Neutrophil (primary cell): ENCODE measurements around the gene A1BG.

Source experiments
- H3K27ac ChIP-seq: fragments of 200-600 bp; sonication (generic); 2 replicates; pipeline ENCODE4 v1.5.1; 2016; ENCODE audit warnings: mild to moderate bottlenecking, moderate library complexity
- H3K27me3 ChIP-seq: fragments of 200-600 bp; sonication (generic); 2 replicates; pipeline ENCODE4 v1.6.0; 2016; ENCODE audit warnings: mild to moderate bottlenecking
- H3K36me3 ChIP-seq: fragments of 200-600 bp; sonication (generic); 2 replicates; pipeline ENCODE4 v1.5.1; 2017
- H3K4me1 ChIP-seq, 2 experiments: fragments of 200-600 bp in 1 of 2; sonication (generic) in 1 of 2; 1 replicate in 1 of 2; 2 replicates in 1 of 2; pipeline versions ENCODE4 v1.5.1 to v1.6.1; 2013 to 2016; ENCODE audit warnings: low read depth in 1 of 2, low read length in 1 of 2, mild to moderate bottlenecking in 1 of 2, moderate library complexity in 1 of 2; ENCODE audit not compliant: control insufficient read depth in 1 of 2, insufficient read depth in 1 of 2
- H3K4me3 ChIP-seq, 2 experiments: fragments of 200-600 bp in 1 of 2; sonication (generic) in 1 of 2; 1 replicate in 1 of 2; 2 replicates in 1 of 2; pipeline ENCODE4 v1.5.1; 2013 to 2016; ENCODE audit warnings: low read depth in 1 of 2, low read length in 1 of 2, mild to moderate bottlenecking in 1 of 2, moderate library complexity in 1 of 2
- H3K9me3 ChIP-seq: fragments of 200-600 bp; sonication (generic); 2 replicates; pipeline ENCODE4 v1.5.1; 2016
- CTCF ChIP-seq: fragments of 200-600 bp; sonication (generic); IDR thresholded peaks from 2 replicates; pipeline ENCODE4 v1.5.1; 2016; ENCODE audit warnings: antibody characterized with exemption

Gene A1BG

GRCh38 chr19:58352760-58353671 is at the start of gene A1BG:
Gene A1BG (minus strand): TSS chr19:58353492. CDS start chr19:58353437, 55 bp downstream.
- Histone ChIP-seq H3K27ac (no peak within 1 kb of the TSS), H3K4me1 (peaks cover 16% of the 10 kb centered on the region in 2 experiments), H3K4me3 (no peak within 1 kb of the TSS), H3K9me3 (no peaks in the 10 kb centered on the region), H3K36me3 (no peaks in the 10 kb centered on the region), H3K27me3 (peaks cover 73% of the 10 kb centered on the region)
- no peak for TF ChIP-seq CTCF

GRCh38 chr19:58401840-58402421 is 48.6 kb upstream of the A1BG start:
- Histone ChIP-seq H3K36me3 (no peaks in the 10 kb centered on the region), H3K27ac (no peak overlapping the region), H3K27me3 (peaks cover 30% of the 10 kb centered on the region), H3K9me3 (no peaks in the 10 kb centered on the region), H3K4me3 (peak overlapping the region; percentile 59 to 64), H3K4me1 (peaks cover 5 to 10% of the 10 kb centered on the region in 2 experiments)
- no peak for TF ChIP-seq CTCF

- no peaks in the 10 kb centered on the region for H3K9me3 ChIP-seq
These were observed 47.9 kb upstream of the A1BG start for GRCh38 chr19:58400916-58401839.

GRCh38 chr19:58400316-58400915 is 47.1 kb upstream of the A1BG start:
- H3K36me3 ChIP-seq, result no peaks in the 10 kb centered on the region
- peak overlapping the region in 1 of 2 experiments; percentile 64 for H3K4me3 ChIP-seq
- peak overlapping the region; percentile 26 for H3K27ac ChIP-seq
- TF ChIP-seq CTCF, result no peak
- peaks cover 5 to 14% of the 10 kb centered on the region in 2 experiments for H3K4me1 ChIP-seq
- H3K27me3 ChIP-seq, result peaks cover 45% of the 10 kb centered on the region
- H3K9me3 ChIP-seq, result no peaks in the 10 kb centered on the region

More at GRCh38 chr19:58400916-58401839, 47.9 kb upstream of the A1BG start:
- H3K27ac ChIP-seq, result peak overlapping the region; percentile 26
- peak; percentile 17 for TF ChIP-seq CTCF
- H3K36me3 ChIP-seq, result no peaks in the 10 kb centered on the region
- H3K4me3 ChIP-seq, result peak overlapping the region; percentile 59 to 64
- peaks cover 5 to 14% of the 10 kb centered on the region in 2 experiments for H3K4me1 ChIP-seq
- peaks cover 37% of the 10 kb centered on the region for H3K27me3 ChIP-seq

GRCh38 chr19:58399903-58400302 is 46.6 kb upstream of the A1BG start:
- peaks cover 5 to 14% of the 10 kb centered on the region in 2 experiments for H3K4me1 ChIP-seq
- H3K9me3 ChIP-seq, result no peaks in the 10 kb centered on the region
- no peak for TF ChIP-seq CTCF
- H3K27me3 ChIP-seq, result peaks cover 50% of the 10 kb centered on the region
- no peak overlapping the region for H3K27ac ChIP-seq
- peaks cover 3% of the 10 kb centered on the region for H3K36me3 ChIP-seq
- H3K4me3 ChIP-seq, result no peak overlapping the region
